MM.1S (cell line): ENCODE measurements around the gene GRK2.

Experiments used
- CTCF ChIP-seq: fragments of 300-600 bp; sonication (generic); IDR thresholded peaks from 2 replicates; pipeline ENCODE4 v1.5.1; 2016; ENCODE audit warnings: antibody characterized with exemption, low read length, mixed read lengths
- EZH2 ChIP-seq: fragments of 300-600 bp; sonication (generic); optimal IDR thresholded peaks from 2 replicates; pipeline ENCODE3; 2017; ENCODE audit warnings: low read depth, mild to moderate bottlenecking, antibody characterized with exemption, low read length, mixed read lengths

- TF ChIP-seq CTCF = no peak
- no peak for TF ChIP-seq EZH2
Measured at GRCh38 chr11:67233584-67234190, 32.6 kb upstream of the GRK2 start.
